Erythroblast (primary cell): Measurements from ENCODE around the gene EPHB3.

Source experiments
- DNase-seq, 2 experiments: peaks; one replicate each; lab custom pipeline; 2025; lab: John Stamatoyannopoulos, UW
- GATA1 ChIP-seq: IDR thresholded peaks from 2 replicates; pipeline ENCODE4 v1.6.1; 2011; ENCODE audit warnings: low read depth, mild to moderate bottlenecking, control low read depth, low read length, moderate library complexity
- POLR2A ChIP-seq: IDR thresholded peaks from 2 replicates; pipeline ENCODE4 v1.6.1; 2011; ENCODE audit warnings: mild to moderate bottlenecking, low read length

Gene EPHB3

GRCh38 chr3:184574515-184575417 lies 13.2 kb downstream of the EPHB3 start:
- no peak for TF ChIP-seq GATA1
- TF ChIP-seq POLR2A: no peak
- no peak for DNase-seq

- TF ChIP-seq POLR2A (no peak), GATA1 (no peak)
- DNase-seq: no peak
These were observed 14.1 kb downstream of the EPHB3 start for GRCh38 chr3:184575701-184576100.

GRCh38 chr3:184576457-184577240 lies 15.1 kb downstream of the EPHB3 start:
- no peak for TF ChIP-seq POLR2A
- TF ChIP-seq GATA1: no peak
- DNase-seq: no peak

- TF ChIP-seq POLR2A (no peak), GATA1 (no peak)
- no peak for DNase-seq
These were observed 16.0 kb downstream of the EPHB3 start for GRCh38 chr3:184577546-184577945.

GRCh38 chr3:184578218-184578617 lies 16.6 kb downstream of the EPHB3 start:
- DNase-seq: no peak
- TF ChIP-seq GATA1 (no peak), POLR2A (no peak)

- no peak for DNase-seq
- TF ChIP-seq GATA1 (no peak), POLR2A (no peak)
These were observed 17.2 kb downstream of the EPHB3 start for GRCh38 chr3:184578822-184579221.

GRCh38 chr3:184579513-184579912 lies 17.9 kb downstream of the EPHB3 start:
- TF ChIP-seq GATA1: no peak
- TF ChIP-seq POLR2A: no peak
- no peak for DNase-seq

- no peak for DNase-seq
- TF ChIP-seq GATA1: no peak
- no peak for TF ChIP-seq POLR2A
These were observed 18.8 kb downstream of the EPHB3 start for GRCh38 chr3:184580376-184580775.

GRCh38 chr3:184581331-184581855 lies 19.8 kb downstream of the EPHB3 start:
- TF ChIP-seq POLR2A (no peak), GATA1 (no peak)

GRCh38 chr3:184582646-184583577 lies 21.3 kb downstream of the EPHB3 start:
- no peak for DNase-seq
- TF ChIP-seq POLR2A (no peak), GATA1 (no peak)

More at GRCh38 chr3:184581331-184581855, 19.8 kb downstream of the EPHB3 start:
- no peak for DNase-seq

- DNase-seq: no peak
- no peak for TF ChIP-seq GATA1
- no peak for TF ChIP-seq POLR2A
These were observed 22.2 kb downstream of the EPHB3 start for GRCh38 chr3:184583578-184584451.

GRCh38 chr3:184584464-184584891 lies 22.9 kb downstream of the EPHB3 start:
- no peak for TF ChIP-seq GATA1
- TF ChIP-seq POLR2A: no peak
- DNase-seq: no peak

GRCh38 chr3:184585545-184585944 lies 24.0 kb downstream of the EPHB3 start:
- DNase-seq: no peak
- TF ChIP-seq GATA1: no peak
- no peak for TF ChIP-seq POLR2A
